Stimulated activated CD4-positive, alpha-beta T cell treated with anti-CD3 and anti-CD28 coated beads, Interleukin-1b, Interleukin-23, amount 100 ng/mL, for 4 hours (primary cell): Measurements from ENCODE around the gene WNT5B.
A peak's percentile ranks its signal among the peaks of the same experiment; 100 is the strongest.
"Not testable (repeated sequence)": the region's sequence is repeated elsewhere in the genome, so short reads cannot be mapped to it uniquely, and the experiment has no call there.

Experiments
- DNase-seq, 2 donors: peaks; one replicate each; pipeline ENCODE4 v3.0.0-alpha.2; 2020; ENCODE audit warnings: low read depth in 2 of 2

WNT5B gene

DNA sequence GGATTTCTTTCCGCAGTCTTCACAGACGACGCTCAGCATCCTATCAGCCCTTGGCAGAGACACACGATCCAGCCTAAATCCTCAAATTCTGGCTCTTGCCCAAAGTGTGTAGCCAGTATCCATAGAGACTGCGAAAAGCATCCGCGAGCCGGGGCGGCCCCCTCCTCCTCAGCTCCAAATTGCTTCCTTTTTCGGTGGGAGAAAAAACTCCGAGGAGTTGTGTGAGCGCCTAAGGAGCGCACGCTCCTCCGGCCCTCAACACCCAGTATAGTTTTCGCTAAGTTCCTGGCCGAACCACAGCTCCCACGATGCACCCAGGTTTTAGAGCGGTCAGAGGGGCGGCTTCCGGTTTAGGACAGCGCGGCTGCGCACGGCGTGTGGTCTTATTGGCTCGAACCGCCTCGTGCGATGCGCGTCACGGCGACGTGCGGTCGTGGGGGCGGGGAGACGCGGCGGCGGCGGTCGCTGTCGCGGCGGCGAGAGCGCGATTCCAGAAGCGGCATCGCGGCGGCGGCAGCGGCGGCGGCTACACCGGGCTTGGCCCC is 61.6 kb downstream of the WNT5B start, which contains the start of gene ADIPOR2:
Gene ADIPOR2 (plus strand): TSS at position 493 of the 545 bp plus-strand sequence. CDS start 63,274 bp downstream, outside the sequence.
- DNase-seq = peak; percentile 91

DNA sequence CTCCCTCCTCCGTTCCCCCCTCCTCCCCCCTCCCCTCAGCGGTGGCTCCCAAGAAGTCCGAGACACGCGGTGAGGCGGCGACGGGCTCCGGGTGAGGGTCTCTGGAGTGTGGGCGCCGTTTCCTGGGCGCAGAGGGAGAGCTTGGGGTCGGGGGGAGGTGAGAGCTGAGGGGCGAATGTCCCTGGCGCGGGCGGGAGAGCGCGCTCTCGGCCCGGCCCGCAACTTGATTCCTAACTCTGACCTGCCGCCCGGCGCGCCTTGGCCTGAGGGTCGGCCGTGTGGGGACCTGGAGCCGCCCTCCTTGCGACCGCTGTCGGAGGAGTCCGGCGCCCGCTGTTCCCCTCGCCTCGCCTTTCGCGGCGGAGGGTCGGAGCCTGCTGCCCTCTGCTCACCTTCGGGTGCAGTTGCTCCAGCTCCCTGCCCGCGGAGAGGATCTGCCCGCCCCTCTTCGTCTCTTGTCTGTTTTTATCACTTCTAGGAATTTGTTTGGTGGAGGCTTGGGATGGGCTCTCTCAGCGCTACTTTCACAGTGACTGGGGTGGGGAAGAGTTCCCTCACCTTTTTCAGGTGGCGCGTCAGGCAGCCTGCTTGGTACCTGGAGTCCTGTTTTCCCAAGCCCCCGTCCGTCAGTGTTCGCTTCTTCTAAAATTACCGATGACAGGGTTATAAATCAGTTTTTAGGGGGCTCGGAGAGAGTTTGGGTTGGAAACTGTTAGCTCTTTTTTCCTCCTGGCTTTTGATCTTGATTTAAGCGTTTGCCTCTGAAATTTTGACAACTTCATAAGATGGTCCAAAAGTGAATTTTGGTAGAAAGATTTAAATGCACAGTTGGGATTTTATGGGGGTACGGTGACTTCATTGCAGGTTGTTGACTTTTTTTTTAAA is 62.3 kb downstream of the WNT5B start:
- DNase-seq = no peak

DNA sequence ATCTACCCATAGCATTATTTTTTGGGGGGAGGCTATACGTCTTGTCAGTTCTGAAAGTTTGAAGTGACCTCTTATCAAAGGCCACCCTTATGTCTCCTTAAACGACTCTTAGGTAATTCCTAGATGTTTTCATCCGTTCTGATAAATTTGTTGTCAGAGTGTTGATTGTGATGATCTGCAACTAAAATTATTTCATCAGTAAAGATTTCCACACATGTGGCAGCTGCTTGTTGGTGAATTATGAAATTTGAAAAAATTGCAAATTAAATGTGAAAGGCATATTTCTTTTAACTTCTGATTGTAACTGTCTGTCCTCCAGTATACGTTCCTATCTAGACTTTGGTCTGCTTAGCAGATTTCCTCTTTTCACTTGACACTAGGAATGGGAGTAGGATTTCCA is 63.2 kb downstream of the WNT5B start:
- DNase-seq = no peak

- DNase-seq = no peak
Measured at GRCh38 chr12:1692895-1693610, 64.0 kb downstream of the WNT5B start.

- DNase-seq = not testable (repeated sequence)
Measured at GRCh38 chr12:1695097-1695496, 66.1 kb downstream of the WNT5B start.

DNA sequence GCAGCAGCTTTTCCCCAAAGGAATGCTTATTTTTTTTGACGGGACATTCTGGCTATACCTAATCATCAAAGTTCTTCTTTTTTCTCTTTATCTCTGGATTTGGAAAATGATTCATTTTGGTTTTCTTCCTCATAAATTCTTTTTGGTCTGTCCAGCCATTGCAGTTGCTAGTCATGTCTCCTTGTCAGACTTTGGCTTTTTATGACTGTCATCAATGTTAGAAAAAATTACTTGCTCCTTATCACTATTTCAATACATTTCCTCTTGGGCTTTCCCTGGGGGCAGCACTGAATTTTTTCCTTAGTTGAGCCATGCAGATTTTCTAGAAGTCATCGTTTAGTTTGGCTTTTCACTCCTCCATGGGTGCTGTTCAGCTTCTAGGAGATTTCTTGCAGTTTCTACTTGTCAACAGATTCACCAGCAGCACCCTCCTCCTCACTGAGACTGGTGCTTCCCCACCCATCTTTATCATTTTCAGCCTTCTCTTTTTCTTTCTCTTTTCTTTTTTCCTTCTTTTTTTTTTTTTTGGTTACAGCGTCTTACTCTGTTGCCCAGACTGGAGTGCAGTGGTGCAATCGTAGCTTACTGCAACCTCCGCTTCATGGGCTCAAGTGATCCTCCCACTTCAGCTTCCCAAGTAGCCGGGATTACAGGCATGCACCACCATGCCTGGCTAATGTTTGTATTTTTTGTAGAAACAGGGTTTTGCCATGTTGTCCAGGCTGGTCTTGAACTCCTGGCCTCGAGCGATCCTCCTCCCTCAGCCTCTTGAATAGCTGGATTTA is 67.0 kb downstream of the WNT5B start:
- no peak for DNase-seq

- DNase-seq = no peak
Measured at GRCh38 chr12:1696800-1697199, 67.8 kb downstream of the WNT5B start.
